DOHH2 (cell line): ENCODE results near the gene UBE4B.

Source experiments
- EZH2phosphoT487 ChIP-seq: fragments of 200-600 bp; sonication (generic); IDR thresholded peaks from 2 replicates; pipeline ENCODE4 v1.6.1; 2017; ENCODE audit warnings: borderline replicate concordance, mild to moderate bottlenecking, antibody characterized with exemption, low read length, moderate library complexity, mixed read lengths
- TF ChIP-seq, protein P1 (sequence below): fragments of 200-600 bp; sonication (generic); IDR thresholded peaks from one replicate; pipeline ENCODE4 v1.5.1; 2014; ENCODE audit warnings: antibody characterized with exemption, mild to moderate bottlenecking, low read depth, low read length; ENCODE audit not compliant: poor library complexity, severe bottlenecking

DNA sequence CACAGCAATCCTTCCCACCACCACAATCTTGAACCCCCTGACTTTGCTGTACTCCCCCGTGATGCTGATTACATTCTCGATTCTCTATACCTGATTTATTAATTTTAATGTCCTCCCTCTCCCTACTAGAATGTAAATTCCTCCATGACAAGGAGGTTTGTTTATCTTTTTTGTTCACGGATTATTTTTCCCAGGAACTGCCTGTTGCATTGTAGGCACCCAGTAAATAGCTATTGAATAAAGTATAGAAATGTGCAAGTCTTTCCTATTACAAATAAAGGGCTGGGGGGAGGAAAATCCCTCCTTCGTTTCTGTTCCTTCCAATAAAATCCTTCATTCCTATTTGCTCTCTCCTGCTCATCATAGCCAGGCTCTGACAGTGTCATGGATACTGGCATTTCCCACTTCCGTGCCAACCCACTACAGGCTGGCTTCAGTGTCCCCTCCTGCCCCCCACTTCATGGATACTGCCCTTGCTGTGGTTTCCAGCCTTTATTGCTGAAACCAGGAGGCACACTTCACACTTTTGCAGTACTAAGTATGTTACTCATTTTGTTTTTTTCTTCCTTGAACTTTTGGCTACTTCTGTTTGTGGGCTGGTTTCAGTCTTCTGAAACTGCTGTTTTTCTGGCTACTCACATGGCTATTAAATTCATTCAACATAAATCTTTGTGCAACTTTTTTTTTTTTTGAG is 185.1 kb downstream of the UBE4B start:
- TF ChIP-seq, protein P1, sequence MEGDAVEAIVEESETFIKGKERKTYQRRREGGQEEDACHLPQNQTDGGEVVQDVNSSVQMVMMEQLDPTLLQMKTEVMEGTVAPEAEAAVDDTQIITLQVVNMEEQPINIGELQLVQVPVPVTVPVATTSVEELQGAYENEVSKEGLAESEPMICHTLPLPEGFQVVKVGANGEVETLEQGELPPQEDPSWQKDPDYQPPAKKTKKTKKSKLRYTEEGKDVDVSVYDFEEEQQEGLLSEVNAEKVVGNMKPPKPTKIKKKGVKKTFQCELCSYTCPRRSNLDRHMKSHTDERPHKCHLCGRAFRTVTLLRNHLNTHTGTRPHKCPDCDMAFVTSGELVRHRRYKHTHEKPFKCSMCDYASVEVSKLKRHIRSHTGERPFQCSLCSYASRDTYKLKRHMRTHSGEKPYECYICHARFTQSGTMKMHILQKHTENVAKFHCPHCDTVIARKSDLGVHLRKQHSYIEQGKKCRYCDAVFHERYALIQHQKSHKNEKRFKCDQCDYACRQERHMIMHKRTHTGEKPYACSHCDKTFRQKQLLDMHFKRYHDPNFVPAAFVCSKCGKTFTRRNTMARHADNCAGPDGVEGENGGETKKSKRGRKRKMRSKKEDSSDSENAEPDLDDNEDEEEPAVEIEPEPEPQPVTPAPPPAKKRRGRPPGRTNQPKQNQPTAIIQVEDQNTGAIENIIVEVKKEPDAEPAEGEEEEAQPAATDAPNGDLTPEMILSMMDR, result no peak
- TF ChIP-seq EZH2phosphoT487, result no peak
